Kidney epithelial cell (primary cell): ENCODE data around the gene ZFYVE1. TPM values are rescaled to one million over a fixed set of nuclear protein-coding genes. Genes with fewer than 3 reads are reported as not detected.

Experiments
- DNase-seq: peaks from one replicate; pipeline ENCODE4 v3.0.0-alpha.2; 2010; ENCODE audit warnings: low read depth
- H3K27me3 ChIP-seq: 2 replicates; pipeline ENCODE4 v1.6.0; 2011; ENCODE audit warnings: low read length; ENCODE audit not compliant: control insufficient read depth, insufficient read depth
- H3K36me3 ChIP-seq: 2 replicates; pipeline ENCODE4 v1.5.1; 2011; ENCODE audit warnings: low read length; ENCODE audit not compliant: control insufficient read depth, insufficient read depth
- H3K4me3 ChIP-seq: 2 replicates; pipeline ENCODE4 v1.5.1; 2011; ENCODE audit warnings: low read depth, mild to moderate bottlenecking, control low read depth, low read length
- CTCF ChIP-seq: IDR thresholded peaks from 2 replicates; pipeline ENCODE4 v1.5.1; 2011; ENCODE audit warnings: mild to moderate bottlenecking, moderate library complexity, low read length, control low read depth, inconsistent platforms; ENCODE audit not compliant: insufficient read depth, poor library complexity, severe bottlenecking
- total RNA-seq: library from RNA; depleted of rRNA; stranded (reverse); fragments of >200 nt; gene quantifications from 2 replicates; pipeline ENCODE4 v1.2.3, GENCODE V29; 2015

The ZFYVE1 gene
- total RNA-seq, 1 donor from 2014 or later = 18.4 TPM

- no peaks in the 10 kb centered on the region for H3K27me3 ChIP-seq
- no peak overlapping the region for H3K4me3 ChIP-seq
- peaks cover 2% of the 10 kb centered on the region for H3K36me3 ChIP-seq
- TF ChIP-seq CTCF = no peak
- DNase-seq = no peak
Observed at GRCh38 chr14:72998252-72998903, 28.5 kb downstream of the ZFYVE1 start.

GRCh38 chr14:72996916-72997315 lies 30.0 kb downstream of the ZFYVE1 start:
- H3K36me3 ChIP-seq = peaks cover 2% of the 10 kb centered on the region
- TF ChIP-seq CTCF = no peak
- DNase-seq = no peak
- H3K4me3 ChIP-seq = no peak overlapping the region
- H3K27me3 ChIP-seq = no peaks in the 10 kb centered on the region

GRCh38 chr14:72990171-72990570 lies 36.7 kb downstream of the ZFYVE1 start:
- Histone ChIP-seq H3K36me3 (no peaks in the 10 kb centered on the region), H3K27me3 (no peaks in the 10 kb centered on the region), H3K4me3 (no peak overlapping the region)
- DNase-seq = no peak
- TF ChIP-seq CTCF = no peak

GRCh38 chr14:72986857-72987256 lies 40.0 kb downstream of the ZFYVE1 start:
- Histone ChIP-seq H3K27me3 (no peaks in the 10 kb centered on the region), H3K36me3 (no peaks in the 10 kb centered on the region), H3K4me3 (no peak overlapping the region)
- TF ChIP-seq CTCF = no peak
- DNase-seq = no peak

- Histone ChIP-seq H3K27me3 (no peaks in the 10 kb centered on the region), H3K4me3 (no peak overlapping the region), H3K36me3 (no peaks in the 10 kb centered on the region)
- no peak for TF ChIP-seq CTCF
- no peak for DNase-seq
Observed at GRCh38 chr14:72986214-72986613, 40.7 kb downstream of the ZFYVE1 start.

GRCh38 chr14:72982146-72982708 lies 44.7 kb downstream of the ZFYVE1 start:
- no peak for DNase-seq
- Histone ChIP-seq H3K36me3 (peaks cover 5% of the 10 kb centered on the region), H3K27me3 (no peaks in the 10 kb centered on the region), H3K4me3 (no peak overlapping the region)
- no peak for TF ChIP-seq CTCF
